ENCODE measurements around the gene KRT1. TPM values are rescaled to one million over a fixed set of nuclear protein-coding genes. Genes with fewer than 3 reads are reported as not detected.

KRT1 gene
- polyA plus RNA-seq, 1 donor from 2014 or later, result not detected

- no peaks in the 10 kb centered on the region for H4K20me1 ChIP-seq (ENCODE audit: insufficient read depth)
- H3K4me2 ChIP-seq (ENCODE audit: low read length), result no peak overlapping the region
- H3K36me3 ChIP-seq (ENCODE audit: insufficient read depth, low read length), result no peaks in the 10 kb centered on the region
- no peaks in the 10 kb centered on the region for H3K27me3 ChIP-seq (ENCODE audit: insufficient read depth, low read depth, low read length)
- no peak overlapping the region for H3K9ac ChIP-seq (ENCODE audit: low read length)
- H3K9me3 ChIP-seq (ENCODE audit: low read length), result no peaks in the 10 kb centered on the region
- H3K9me2 ChIP-seq (ENCODE audit: insufficient read depth, low read length), result no peaks in the 10 kb centered on the region
- H3K27ac ChIP-seq (ENCODE audit: low read length), result no peak overlapping the region
- no peak overlapping the region for H2AFZ ChIP-seq (ENCODE audit: low read depth, low read length)
- H3F3A ChIP-seq (ENCODE audit: insufficient read depth, low read length, poor library complexity, severe bottlenecking), result no peaks in the 10 kb centered on the region
- no peak for TF ChIP-seq MXI1 (conservative IDR thresholded peaks at IDR 0.05; ENCODE audit: poor library complexity, severe bottlenecking)
- no peak for TF ChIP-seq CTCF (IDR thresholded peaks at IDR 0.05; ENCODE audit: poor library complexity, severe bottlenecking)
- no peak for TF ChIP-seq POLR2AphosphoS5 (IDR thresholded peaks at IDR 0.05)
- no peak for TF ChIP-seq SMC3 (conservative IDR thresholded peaks at IDR 0.05; ENCODE audit: poor library complexity)
- TF ChIP-seq TAF1 (IDR thresholded peaks at IDR 0.05; ENCODE audit: low read depth), result no peak
- TF ChIP-seq EZH2 (IDR thresholded peaks at IDR 0.05; ENCODE audit: borderline replicate concordance, insufficient read depth, low read length, poor library complexity, severe bottlenecking), result no peak
- TF ChIP-seq EP300 (conservative IDR thresholded peaks at IDR 0.05; ENCODE audit: poor library complexity, severe bottlenecking), result no peak
- H3K79me2 ChIP-seq (replicated peaks; ENCODE audit: insufficient read depth, low read length), result no peaks in the 10 kb centered on the region
- H3K4me3 ChIP-seq (ENCODE audit: low read length), result no peak overlapping the region
Observed at GRCh38 chr12:52648012-52648550, 32.1 kb downstream of the KRT1 start.

- H2AFZ ChIP-seq (ENCODE audit: low read depth, low read length), result no peak overlapping the region
- H3F3A ChIP-seq (ENCODE audit: insufficient read depth, low read length, poor library complexity, severe bottlenecking), result no peaks in the 10 kb centered on the region
- H4K20me1 ChIP-seq (ENCODE audit: insufficient read depth), result no peaks in the 10 kb centered on the region
- H3K9me3 ChIP-seq (ENCODE audit: low read length), result no peaks in the 10 kb centered on the region
- no peaks in the 10 kb centered on the region for H3K36me3 ChIP-seq (ENCODE audit: insufficient read depth, low read length)
- no peak overlapping the region for H3K4me3 ChIP-seq (ENCODE audit: low read length)
- H3K4me2 ChIP-seq (ENCODE audit: low read length), result no peak overlapping the region
- TF ChIP-seq REST (IDR thresholded peaks at IDR 0.05; ENCODE audit: borderline replicate concordance), result no peak
- no peak for TF ChIP-seq EZH2 (IDR thresholded peaks at IDR 0.05; ENCODE audit: borderline replicate concordance, insufficient read depth, low read length, poor library complexity, severe bottlenecking)
- no peak for TF ChIP-seq MXI1 (conservative IDR thresholded peaks at IDR 0.05; ENCODE audit: poor library complexity, severe bottlenecking)
- TF ChIP-seq TAF1 (IDR thresholded peaks at IDR 0.05; ENCODE audit: low read depth), result no peak
- no peak for TF ChIP-seq RAD21 (conservative IDR thresholded peaks at IDR 0.05)
- TF ChIP-seq CTCF (IDR thresholded peaks at IDR 0.05; ENCODE audit: poor library complexity, severe bottlenecking), result no peak
- no peak for TF ChIP-seq POLR2AphosphoS5 (IDR thresholded peaks at IDR 0.05)
- TF ChIP-seq EP300 (conservative IDR thresholded peaks at IDR 0.05; ENCODE audit: poor library complexity, severe bottlenecking), result no peak
- TF ChIP-seq SMC3 (conservative IDR thresholded peaks at IDR 0.05; ENCODE audit: poor library complexity), result no peak
- H3K79me2 ChIP-seq (replicated peaks; ENCODE audit: insufficient read depth, low read length), result no peaks in the 10 kb centered on the region
- H3K27ac ChIP-seq (ENCODE audit: low read length), result no peak overlapping the region
- no peaks in the 10 kb centered on the region for H3K9me2 ChIP-seq (ENCODE audit: insufficient read depth, low read length)
- H3K9ac ChIP-seq (ENCODE audit: low read length), result no peak overlapping the region
- no peaks in the 10 kb centered on the region for H3K27me3 ChIP-seq (ENCODE audit: insufficient read depth, low read depth, low read length)
Observed at GRCh38 chr12:52647601-52648000, 32.6 kb downstream of the KRT1 start.

Data from neural cell (in vitro differentiated cells).